Peyer's patch (tissue), 4 donors: ENCODE results near the gene BMPER.

Source experiments
- CTCF ChIP-seq, 6 experiments: fragments of 450-650 bp in 4 of 6; fragments of 200-600 bp in 2 of 6; sonication (generic) in 1 of 6; IDR thresholded peaks; one replicate each; pipeline ENCODE4 v1.5.1; 2017 to 2019; ENCODE audit warnings: antibody characterized with exemption in 6 of 6, mild to moderate bottlenecking in 3 of 6, moderate library complexity in 1 of 6
- POLR2A ChIP-seq, 2 donors: fragments of 450-650 bp; IDR thresholded peaks; one replicate each; pipeline ENCODE4 v1.5.1; 2017; ENCODE audit warnings: antibody characterized with exemption in 2 of 2, mild to moderate bottlenecking in 2 of 2, moderate library complexity in 2 of 2

- TF ChIP-seq CTCF (IDR thresholded peaks at IDR 0.05) (no peak), POLR2A (IDR thresholded peaks at IDR 0.05) (no peak)
These were observed 181.6 kb downstream of the BMPER start for GRCh38 chr7:34086981-34087380.
